KMS-11 (cell line): ENCODE measurements around the gene LDLR.
A peak's percentile ranks its signal among the peaks of the same experiment; 100 is the strongest.
"Not testable (repeated sequence)": the region's sequence is repeated elsewhere in the genome, so short reads cannot be mapped to it uniquely, and the experiment has no call there.

Source experiments
- H2AFZ ChIP-seq: fragments of 200-600 bp; sonication (generic); 2 replicates; pipeline ENCODE4 v1.6.1; 2016; ENCODE audit warnings: antibody characterized with exemption, mixed run types, low read depth
- H3K27ac ChIP-seq: fragments of 200-600 bp; sonication (generic); 2 replicates; pipeline ENCODE4 v1.6.1; 2016; ENCODE audit warnings: mild to moderate bottlenecking, mixed run types
- H3K27me3 ChIP-seq: fragments of 200-600 bp; sonication (generic); 2 replicates; pipeline ENCODE4 v1.6.1; 2017; ENCODE audit warnings: mild to moderate bottlenecking, low read depth, mixed run types, moderate library complexity; ENCODE audit not compliant: insufficient read depth
- H3K36me3 ChIP-seq: fragments of 200-600 bp; sonication (generic); 2 replicates; pipeline ENCODE4 v1.6.1; 2017; ENCODE audit warnings: mild to moderate bottlenecking, mixed run types; ENCODE audit not compliant: insufficient read depth
- H3K4me1 ChIP-seq: fragments of 200-600 bp; sonication (generic); 2 replicates; pipeline ENCODE4 v1.6.1; 2016; ENCODE audit warnings: mild to moderate bottlenecking, low read depth, mixed run types; ENCODE audit not compliant: poor library complexity, severe bottlenecking
- H3K4me2 ChIP-seq: fragments of 200-600 bp; sonication (generic); 2 replicates; pipeline ENCODE4 v1.7.0; 2016; ENCODE audit warnings: mild to moderate bottlenecking, mixed run types
- H3K4me3 ChIP-seq: fragments of 200-600 bp; sonication (generic); IDR thresholded peaks from 2 replicates; pipeline ENCODE4 v1.6.1; 2017; ENCODE audit warnings: low read depth, low read length, mixed read lengths; ENCODE audit not compliant: insufficient read depth
- H3K79me2 ChIP-seq: fragments of 200-600 bp; sonication (generic); 2 replicates; pipeline ENCODE4 v1.6.1; 2016; ENCODE audit warnings: low read depth, mixed run types; ENCODE audit not compliant: insufficient read depth
- H3K9ac ChIP-seq: fragments of 200-600 bp; sonication (generic); 2 replicates; pipeline ENCODE4 v1.6.1; 2016; ENCODE audit warnings: mild to moderate bottlenecking, mixed run types
- H4K20me1 ChIP-seq: fragments of 200-600 bp; sonication (generic); 2 replicates; pipeline ENCODE4 v1.6.1; 2016; ENCODE audit warnings: mild to moderate bottlenecking, mixed run types; ENCODE audit not compliant: insufficient read depth
- CTCF ChIP-seq: fragments of 200-600 bp; sonication (generic); conservative IDR thresholded peaks from 2 replicates; pipeline ENCODE4 v1.6.1; 2017; ENCODE audit warnings: low read depth, mild to moderate bottlenecking, antibody characterized with exemption, low read length, moderate library complexity, mixed read lengths

The LDLR gene

GRCh38 chr19:11088506-11089253 lies 583 bp upstream of the LDLR start:
- Histone ChIP-seq H2AFZ (peak overlapping the region; percentile 39; the same call in 1 of the 2 replicates), H3K4me3 (no peak overlapping the region), H3K36me3 (peaks cover 4% of the 10 kb centered on the region; the same call in 1 of the 2 replicates), H4K20me1 (peaks cover 18% of the 10 kb centered on the region; the same call in 1 of the 2 replicates), H3K79me2 (peaks cover 40% of the 10 kb centered on the region), H3K27me3 (no peaks in the 10 kb centered on the region), H3K4me2 (peak overlapping the region; percentile 94), H3K9ac (peak overlapping the region; percentile 88), H3K4me1 (peaks cover 33% of the 10 kb centered on the region), H3K27ac (peak overlapping the region; percentile 89)
- no peak for TF ChIP-seq CTCF

- Histone ChIP-seq H3K79me2 (peaks cover 52% of the 10 kb centered on the region), H3K9ac (peak overlapping the region; percentile 88), H3K4me1 (peaks cover 42% of the 10 kb centered on the region), H2AFZ (peak overlapping the region; percentile 32; the same call in 1 of the 2 replicates), H3K27ac (peak overlapping the region; percentile 89), H4K20me1 (peaks cover 26% of the 10 kb centered on the region; the same call in 1 of the 2 replicates), H3K4me2 (peak overlapping the region; percentile 94; the same call in 1 of the 2 replicates)
- H3K36me3 ChIP-seq, H3K4me3 ChIP-seq, H3K27me3 ChIP-seq: not testable (repeated sequence)
These were observed 676 bp downstream of the LDLR start for GRCh38 chr19:11090014-11090263.

GRCh38 chr19:11090264-11090996 lies 1.2 kb downstream of the LDLR start:
- H3K4me1 ChIP-seq, result peaks cover 47% of the 10 kb centered on the region
- no peak overlapping the region for H3K4me3 ChIP-seq
- TF ChIP-seq CTCF, result no peak
- H3K27me3 ChIP-seq, result no peaks in the 10 kb centered on the region
- peak overlapping the region; percentile 32; the same call in 1 of the 2 replicates for H2AFZ ChIP-seq
- H3K9ac ChIP-seq, result peak overlapping the region; percentile 88
- peak overlapping the region; percentile 89 for H3K27ac ChIP-seq
- H4K20me1 ChIP-seq, result peaks cover 30% of the 10 kb centered on the region; the same call in 1 of the 2 replicates
- H3K79me2 ChIP-seq, result peaks cover 57% of the 10 kb centered on the region
- H3K4me2 ChIP-seq, result peak overlapping the region; percentile 94
- H3K36me3 ChIP-seq, result peaks cover 7% of the 10 kb centered on the region; the same call in 1 of the 2 replicates

GRCh38 chr19:11090997-11091702 lies 1.9 kb downstream of the LDLR start:
- peaks cover 54% of the 10 kb centered on the region for H3K4me1 ChIP-seq
- H3K36me3 ChIP-seq, result peaks cover 11% of the 10 kb centered on the region; the same call in 1 of the 2 replicates
- H3K9ac ChIP-seq, result peak overlapping the region; percentile 51; the same call in 1 of the 2 replicates
- TF ChIP-seq CTCF, result no peak
- H4K20me1 ChIP-seq, result peaks cover 36% of the 10 kb centered on the region
- peak overlapping the region; percentile 77 for H3K4me2 ChIP-seq
- H3K27ac ChIP-seq, result peak overlapping the region; percentile 60
- peaks cover 64% of the 10 kb centered on the region for H3K79me2 ChIP-seq
- no peak overlapping the region for H2AFZ ChIP-seq
- H3K4me3 ChIP-seq, result no peak overlapping the region
- H3K27me3 ChIP-seq, result no peaks in the 10 kb centered on the region
